T follicular helper cell (primary cell): Measurements from ENCODE around the gene TTC28.

Experiments
- DNase-seq: peaks from one replicate; pipeline ENCODE4 v3.0.0-alpha.2; 2020; ENCODE audit warnings: low read depth

The TTC28 gene

GRCh38 chr22:28269277-28269676 is 410.4 kb downstream of the TTC28 start:
- no peak for DNase-seq

DNA sequence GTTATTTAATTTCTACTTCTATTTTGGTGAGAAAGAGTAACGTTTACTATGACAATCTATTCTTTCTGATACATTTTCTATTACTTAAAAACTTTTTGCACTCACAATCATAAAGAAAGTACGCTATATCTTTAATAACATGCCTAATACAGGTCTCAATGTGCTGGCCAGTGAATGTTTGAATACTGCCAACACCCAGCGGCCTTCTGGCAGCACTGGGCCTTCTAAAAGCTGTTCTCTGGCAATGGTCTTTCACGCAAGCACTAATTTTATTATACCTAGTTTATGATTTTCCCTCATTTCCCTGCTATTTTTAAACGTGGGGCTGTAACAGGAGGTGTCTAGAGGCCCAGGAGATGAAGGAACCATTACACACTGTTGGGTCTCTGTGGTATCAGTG is 410.8 kb downstream of the TTC28 start:
- DNase-seq, result no peak

DNA sequence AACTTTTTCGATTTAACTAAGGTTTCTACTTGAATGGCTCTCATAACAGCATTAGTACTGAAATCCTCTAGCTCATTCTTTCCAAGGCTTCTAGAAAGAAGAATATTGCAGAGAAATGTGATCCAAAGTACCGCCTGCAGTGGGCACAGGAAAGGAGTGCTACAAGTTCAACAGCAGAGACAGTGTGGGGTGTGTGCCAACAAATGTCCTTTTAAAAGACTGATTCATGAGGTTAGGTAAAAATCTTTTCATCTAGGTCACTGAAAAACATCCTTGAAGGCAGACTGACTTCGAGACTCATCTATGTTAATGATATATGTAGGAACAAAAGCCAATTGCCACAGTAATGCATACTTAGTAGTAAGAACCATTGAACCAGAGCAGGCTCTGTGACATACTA is 411.5 kb downstream of the TTC28 start:
- DNase-seq, result no peak

DNA sequence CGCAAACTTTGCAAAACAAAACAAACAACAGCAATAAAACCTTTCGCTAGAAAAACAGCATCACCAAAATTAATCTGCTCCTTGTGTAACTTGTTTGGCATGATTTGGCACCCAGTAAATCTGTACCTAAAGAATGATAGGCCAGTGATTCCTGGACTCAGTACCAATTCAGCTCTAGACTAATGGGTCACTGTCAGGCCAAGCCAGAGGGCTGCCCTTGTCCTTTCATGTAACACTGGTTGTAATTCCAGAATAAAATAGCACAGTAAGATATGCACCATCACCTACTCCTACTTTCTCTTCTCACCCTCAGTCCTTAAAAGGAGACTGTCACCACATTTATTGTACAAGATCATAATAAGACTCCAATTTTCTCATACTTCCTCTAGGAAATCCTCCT is 419.0 kb downstream of the TTC28 start:
- no peak for DNase-seq

- no peak for DNase-seq
These were observed 419.8 kb downstream of the TTC28 start for GRCh38 chr22:28259774-28260312.

GRCh38 chr22:28254396-28254795 is 425.2 kb downstream of the TTC28 start:
- DNase-seq, result no peak

- DNase-seq, result no peak
These were observed 427.1 kb downstream of the TTC28 start for GRCh38 chr22:28252539-28252938.

GRCh38 chr22:28250036-28250695 is 429.5 kb downstream of the TTC28 start:
- DNase-seq, result no peak

DNA sequence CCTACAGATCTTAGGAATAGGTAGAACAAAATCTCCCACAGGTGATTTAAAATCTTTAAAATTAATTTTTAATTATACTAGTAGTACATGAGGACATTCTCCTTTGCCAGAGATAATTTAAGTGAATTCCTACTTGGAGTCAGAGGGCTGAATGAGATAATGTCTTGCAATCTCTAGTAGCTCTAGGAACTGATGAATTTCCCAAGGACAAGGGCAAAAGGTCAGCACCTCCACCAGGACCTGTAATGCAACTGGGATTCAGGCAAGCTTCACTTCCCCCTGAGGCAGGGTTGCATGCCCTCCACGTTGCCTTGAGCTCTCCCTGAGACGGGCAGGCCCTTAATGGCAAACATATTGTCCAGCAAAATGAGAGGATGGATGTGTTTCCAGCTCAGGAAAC is 430.2 kb downstream of the TTC28 start:
- DNase-seq, result no peak

DNA sequence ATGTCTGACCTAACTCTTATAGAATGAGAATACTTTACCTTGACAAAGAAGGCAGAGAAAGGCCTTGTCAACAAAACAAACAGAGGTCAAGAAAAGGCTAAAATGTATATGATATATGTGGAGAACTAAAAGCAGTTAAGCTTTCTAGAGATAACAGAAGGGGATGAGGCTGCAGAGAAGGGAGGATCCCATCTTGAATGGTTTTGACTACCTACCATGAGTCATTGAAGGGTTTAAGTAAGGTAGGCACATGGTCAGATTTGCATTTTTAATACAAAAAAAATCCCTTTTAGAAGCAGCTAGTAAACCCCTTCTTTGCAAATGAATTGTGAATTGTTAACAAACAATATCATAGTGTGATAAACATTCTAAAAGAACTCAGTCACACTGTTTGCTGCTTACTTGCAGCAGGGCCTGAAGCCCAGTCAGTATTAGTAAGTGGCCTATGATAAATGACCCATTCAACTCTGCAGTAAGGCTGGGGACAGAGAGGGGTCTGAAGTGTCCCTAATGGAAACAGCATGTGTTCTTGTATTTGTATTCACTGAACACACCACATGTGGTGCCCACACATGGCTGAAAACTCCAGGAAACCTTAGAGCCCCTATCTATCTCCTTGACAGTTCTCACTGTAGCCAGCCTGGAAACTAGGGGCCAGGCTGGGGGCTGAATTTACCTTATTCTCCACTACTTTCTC is 431.8 kb downstream of the TTC28 start:
- DNase-seq, result no peak

- DNase-seq, result no peak
These were observed 432.5 kb downstream of the TTC28 start for GRCh38 chr22:28247136-28247535.

GRCh38 chr22:28246397-28246796 is 433.2 kb downstream of the TTC28 start:
- DNase-seq, result no peak

GRCh38 chr22:28245579-28246224 is 433.9 kb downstream of the TTC28 start:
- no peak for DNase-seq

DNA sequence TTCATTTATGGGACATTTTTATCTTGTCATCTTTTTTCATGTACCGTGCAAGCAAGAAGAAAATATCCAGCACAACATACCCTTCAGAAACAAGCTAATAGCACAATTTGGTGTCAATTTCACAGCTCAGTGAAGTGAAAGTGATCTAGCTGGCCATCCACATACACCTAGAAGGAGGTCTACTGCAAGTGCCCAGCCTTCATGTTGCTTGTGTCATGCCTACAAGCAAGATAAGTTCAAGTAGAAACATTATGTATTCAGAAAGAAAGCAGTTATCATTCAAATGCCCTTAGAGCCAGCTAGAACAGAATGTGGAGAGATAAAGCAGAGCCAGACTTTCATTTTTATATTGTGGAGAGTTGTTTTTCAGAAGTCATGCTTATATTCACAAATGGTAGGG is 434.9 kb downstream of the TTC28 start:
- DNase-seq, result no peak

- DNase-seq, result no peak
These were observed 436.1 kb downstream of the TTC28 start for GRCh38 chr22:28243539-28243938.

DNA sequence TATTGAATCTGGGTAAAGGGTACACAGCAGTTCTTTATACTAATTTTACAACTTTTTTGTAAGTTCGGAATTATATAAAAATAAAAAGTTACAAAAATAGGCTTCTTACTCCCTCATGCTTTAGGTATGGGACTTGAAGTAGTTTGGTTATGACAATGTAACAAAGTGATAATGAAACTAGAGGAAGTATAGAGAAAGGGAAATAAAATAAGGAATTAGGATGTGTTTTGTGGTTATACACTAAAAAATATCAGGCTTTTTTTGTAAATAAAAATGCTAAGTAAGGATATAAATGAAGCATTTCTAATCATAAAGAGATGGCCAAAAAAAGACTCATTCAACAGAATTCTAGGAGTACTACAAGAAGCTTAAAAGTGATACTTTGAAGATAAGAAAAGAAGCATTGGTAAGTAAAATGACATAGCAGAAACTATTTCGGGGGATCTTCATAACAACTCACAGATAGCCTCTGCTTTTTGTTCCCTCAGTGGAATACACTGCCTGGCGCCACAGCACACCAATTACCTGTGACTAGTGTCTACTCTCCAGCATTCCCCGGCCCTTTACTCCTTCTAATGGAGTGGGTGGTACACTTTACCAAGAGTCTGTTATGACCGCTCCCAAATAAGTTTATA is 437.9 kb downstream of the TTC28 start:
- DNase-seq, result no peak

- no peak for DNase-seq
These were observed 439.7 kb downstream of the TTC28 start for GRCh38 chr22:28239941-28240340.

DNA sequence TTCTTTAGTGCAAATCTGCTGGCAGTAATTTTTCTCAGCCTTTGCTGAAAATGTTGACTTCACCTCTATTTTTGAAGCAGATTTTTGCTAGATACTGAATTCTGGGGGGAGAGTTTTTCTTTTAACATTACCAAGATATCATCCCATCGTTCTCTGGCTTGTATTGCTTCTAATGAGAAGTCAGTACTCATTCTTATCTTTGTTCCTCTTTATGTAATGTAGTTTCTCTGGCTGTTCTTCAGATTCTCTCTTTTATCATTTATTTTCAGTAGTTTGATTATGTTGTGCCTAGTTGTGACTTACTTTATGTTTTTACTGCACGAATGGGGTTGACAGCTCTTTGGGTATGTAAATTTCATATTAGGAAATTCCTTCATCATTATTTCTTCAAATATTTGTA is 441.9 kb downstream of the TTC28 start:
- no peak for DNase-seq

DNA sequence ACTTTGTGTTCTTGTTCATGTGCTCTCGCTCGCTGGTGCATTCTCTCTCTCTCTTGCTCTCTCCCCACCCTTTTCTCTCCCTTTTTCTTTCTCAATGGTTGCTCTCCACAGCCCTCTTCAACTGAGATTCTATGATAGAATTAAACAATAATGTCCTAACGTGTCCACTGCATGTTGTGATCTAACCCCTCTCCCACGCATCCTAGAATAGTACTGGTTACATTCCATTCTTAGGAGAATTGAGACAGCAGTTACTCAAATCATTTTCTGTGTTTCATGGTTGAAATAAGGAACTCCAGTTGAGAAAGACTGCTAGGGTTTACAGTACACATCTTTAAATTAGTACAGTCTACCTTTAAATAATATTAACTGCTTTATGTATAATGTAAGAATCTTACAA is 442.5 kb downstream of the TTC28 start:
- DNase-seq, result no peak

GRCh38 chr22:28232204-28232603 is 447.4 kb downstream of the TTC28 start:
- DNase-seq, result no peak

DNA sequence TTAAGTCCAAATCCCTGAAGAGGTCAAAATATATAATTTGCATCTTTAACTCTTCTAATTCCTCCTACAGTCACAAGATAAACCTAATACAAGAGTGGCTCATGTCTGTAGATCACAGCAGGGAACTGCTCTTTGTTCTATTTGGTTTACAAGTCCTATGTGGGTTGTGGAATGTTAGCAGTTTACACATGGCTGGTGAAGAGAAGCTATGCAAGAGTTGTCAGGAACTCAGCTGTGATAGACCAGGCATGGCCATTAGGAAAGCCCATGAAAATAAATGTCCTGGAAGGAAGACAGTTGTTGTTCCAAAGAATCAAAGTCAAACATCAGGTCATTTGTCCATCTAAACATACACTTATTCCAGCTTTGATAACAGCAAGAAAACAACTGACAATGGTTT is 448.2 kb downstream of the TTC28 start:
- no peak for DNase-seq

DNA sequence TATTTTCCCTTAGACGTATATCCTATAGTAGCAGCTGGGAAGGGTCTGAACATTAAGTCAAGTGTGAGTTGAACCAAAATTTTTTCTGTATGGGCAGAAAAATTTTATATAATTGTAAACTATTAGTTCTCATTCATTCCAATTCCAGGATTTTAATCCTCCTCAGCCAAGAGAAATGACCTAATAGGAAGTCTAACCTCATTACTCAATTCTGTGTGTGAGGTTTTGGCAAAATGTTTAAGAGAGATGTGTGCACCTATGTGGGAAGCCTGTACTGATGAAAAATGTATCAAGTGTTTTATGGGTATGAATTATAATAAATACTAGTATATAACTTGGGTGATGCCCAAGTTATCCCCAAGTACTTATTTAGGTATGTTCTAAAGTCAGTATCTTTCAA is 449.0 kb downstream of the TTC28 start:
- DNase-seq, result no peak
